NCI-H226 (cell line): Measurements from ENCODE around the gene MYO15B.

Experiments used
- DNase-seq: peaks from one replicate; pipeline ENCODE4 v3.0.0-alpha.2; 2015

MYO15B gene

GRCh38 chr17:75641343-75641742, 53.7 kb downstream of the MYO15B start:
- no peak for DNase-seq

GRCh38 chr17:75642182-75642783, 54.7 kb downstream of the MYO15B start:
- DNase-seq = no peak

- no peak for DNase-seq
Measured at GRCh38 chr17:75642784-75643642, 55.4 kb downstream of the MYO15B start.

- DNase-seq = no peak
Measured at GRCh38 chr17:75643643-75644017, 56.0 kb downstream of the MYO15B start.

GRCh38 chr17:75645501-75645888, 57.9 kb downstream of the MYO15B start:
- DNase-seq = peak; percentile 98

GRCh38 chr17:75645889-75646637, 58.5 kb downstream of the MYO15B start:
- DNase-seq = peak; percentile 97

GRCh38 chr17:75646638-75646992, 59.0 kb downstream of the MYO15B start:
- no peak for DNase-seq

GRCh38 chr17:75647061-75647460, 59.5 kb downstream of the MYO15B start:
- DNase-seq = no peak

- DNase-seq = no peak
Measured at GRCh38 chr17:75647921-75648320, 60.3 kb downstream of the MYO15B start.

- DNase-seq = no peak
Measured at GRCh38 chr17:75649687-75650086, 62.1 kb downstream of the MYO15B start.

- DNase-seq = no peak
Measured at GRCh38 chr17:75650874-75651273, 63.3 kb downstream of the MYO15B start.

GRCh38 chr17:75652341-75652740, 64.7 kb downstream of the MYO15B start:
- no peak for DNase-seq

- DNase-seq = peak; percentile 33
Measured at GRCh38 chr17:75652934-75653549, 65.4 kb downstream of the MYO15B start.

- peak; percentile 15 for DNase-seq
Measured at GRCh38 chr17:75654176-75654575, 66.6 kb downstream of the MYO15B start.

- no peak for DNase-seq
Measured at GRCh38 chr17:75658237-75658636, 70.6 kb downstream of the MYO15B start.

- no peak for DNase-seq
Measured at GRCh38 chr17:75661531-75661930, 73.9 kb downstream of the MYO15B start.

GRCh38 chr17:75662511-75662910, 74.9 kb downstream of the MYO15B start:
- DNase-seq = no peak

GRCh38 chr17:75664099-75664549, 76.5 kb downstream of the MYO15B start:
- no peak for DNase-seq

- no peak for DNase-seq
Measured at GRCh38 chr17:75665981-75666380, 78.4 kb downstream of the MYO15B start.

- peak; percentile 95 for DNase-seq
Measured at GRCh38 chr17:75666959-75667790, 79.6 kb downstream of the MYO15B start, which contains the start of the genes RECQL5 and SAP30BP. RECQL5 (minus strand) TSS chr17:75667154; CDS start chr17:75666557, 597 bp downstream. SAP30BP (plus strand) TSS chr17:75667338; CDS start chr17:75667373, 35 bp downstream.

GRCh38 chr17:75667825-75668224, 80.2 kb downstream of the MYO15B start:
- no peak for DNase-seq

- no peak for DNase-seq
Measured at GRCh38 chr17:75668489-75668888, 80.9 kb downstream of the MYO15B start.
